Measurements from ENCODE around the gene ZBED1. TPM values are rescaled to one million over a fixed set of nuclear protein-coding genes. Genes with fewer than 3 reads are reported as not detected.
"Not testable (repeated sequence)": the region's sequence is repeated elsewhere in the genome, so short reads cannot be mapped to it uniquely, and the experiment has no call there.

ZBED1 gene
- total and polyA plus RNA-seq, 2 donors (not counting 3 experiments of a cell fraction or from before 2014, with no cell fraction given): 24.6 to 46.5 TPM

GRCh38 chrX:2507196-2507595, 6.4 kb upstream of the ZBED1 start:
- H3K4me2 ChIP-seq (ENCODE audit: insufficient read depth, low read length): no peak overlapping the region
- POLR2A ChIA-PET: no interaction called here
- H3K36me3 ChIP-seq (ENCODE audit: control insufficient read depth in 2 of 2, extremely low read depth in 1 of 2, insufficient read depth in 2 of 2, low read length in 2 of 2): no peaks in the 10 kb centered on the region
- CTCF ChIA-PET: no interaction called here
- no peak for FAIRE-seq
- H3K27me3 ChIP-seq (ENCODE audit: control insufficient read depth in 2 of 2, insufficient read depth in 2 of 2, low read length in 2 of 2): no peaks in the 10 kb centered on the region
- intact Hi-C loops (cut with micrococcal nuclease): no loop called here
- dilution Hi-C loops (cut with MboI; ENCODE audit: extremely low pct_ligation_motif_present, low sequenced_read_pairs): no loop called here
- no peak overlapping the region for H3K27ac ChIP-seq (ENCODE audit: insufficient read depth, low read depth, low read length)
- no peaks in the 10 kb centered on the region for H3K79me2 ChIP-seq (ENCODE audit: control insufficient read depth, insufficient read depth, low read length)
- no peak for DNase-seq (ENCODE audit: low read depth, low spot score)
- H3K9ac ChIP-seq (replicated peaks; ENCODE audit: extremely low read depth, insufficient read depth, low read length): no peak overlapping the region
- H3K4me1 ChIP-seq (ENCODE audit: control insufficient read depth, extremely low read depth, insufficient read depth, low read length): no peaks in the 10 kb centered on the region
- TF ChIP-seq MAX (IDR thresholded peaks at IDR 0.05; ENCODE audit: insufficient read depth, insufficient read length) (no peak), JUN (IDR thresholded peaks at IDR 0.05; ENCODE audit: borderline replicate concordance, insufficient read depth, insufficient read length, low read depth) (no peak), FOS (IDR thresholded peaks at IDR 0.05; ENCODE audit: borderline replicate concordance, insufficient read depth, low read length) (no peak), CTCF (IDR thresholded peaks at IDR 0.05; ENCODE audit: extremely low read depth in 1 of 2, insufficient read depth in 1 of 2, low read depth in 1 of 2, low read length in 2 of 2) (no peak), GATA2 (IDR thresholded peaks at IDR 0.05; ENCODE audit: insufficient read depth, insufficient read length, low read depth, low read length) (no peak), EZH2 (IDR thresholded peaks at IDR 0.05; ENCODE audit: borderline replicate concordance, low read depth, low read length, severe bottlenecking) (no peak), MYC (IDR thresholded peaks at IDR 0.05; ENCODE audit: low read depth, low read length) (no peak), POLR2AphosphoS5 (IDR thresholded peaks at IDR 0.05; ENCODE audit: insufficient read depth, low read depth, low read length) (no peak), POLR2A (IDR thresholded peaks at IDR 0.05; ENCODE audit: low read depth, low read length) (no peak)
- no peaks in the 10 kb centered on the region for H3K9me3 ChIP-seq (replicated peaks; ENCODE audit: control insufficient read depth, insufficient read depth, low read length)
- H3K9me1 ChIP-seq (replicated peaks; ENCODE audit: control insufficient read depth, extremely low read depth, insufficient read depth, low read length): no peaks in the 10 kb centered on the region
- no peak overlapping the region for H2AFZ ChIP-seq (ENCODE audit: low read depth, low read length)
- no peaks in the 10 kb centered on the region for H4K20me1 ChIP-seq (replicated peaks; ENCODE audit: control insufficient read depth, extremely low read depth, insufficient read depth, low read length)
- no peak overlapping the region for H3K4me3 ChIP-seq (replicated peaks in 1 of 3; ENCODE audit: insufficient read depth in 1 of 3, low read depth in 1 of 3, low read length in 3 of 3)
- no TSS peak for BruUV-seq (replicated peaks)

- dilution Hi-C loops (cut with MboI; ENCODE audit: extremely low pct_ligation_motif_present, low sequenced_read_pairs); H3K9ac ChIP-seq (replicated peaks; ENCODE audit: extremely low read depth, insufficient read depth, low read length); H3K4me1 ChIP-seq (ENCODE audit: control insufficient read depth, extremely low read depth, insufficient read depth, low read length); H3K4me3 ChIP-seq (replicated peaks in 1 of 3; ENCODE audit: insufficient read depth in 1 of 3, low read depth in 1 of 3, low read length in 3 of 3); H3K9me3 ChIP-seq (replicated peaks; ENCODE audit: control insufficient read depth, insufficient read depth, low read length); H2AFZ ChIP-seq (ENCODE audit: low read depth, low read length); H3K27ac ChIP-seq (ENCODE audit: insufficient read depth, low read depth, low read length); H3K27me3 ChIP-seq (ENCODE audit: control insufficient read depth in 2 of 2, insufficient read depth in 2 of 2, low read length in 2 of 2); BruUV-seq (replicated peaks); H3K36me3 ChIP-seq (ENCODE audit: control insufficient read depth in 2 of 2, extremely low read depth in 1 of 2, insufficient read depth in 2 of 2, low read length in 2 of 2); FAIRE-seq; H4K20me1 ChIP-seq (replicated peaks; ENCODE audit: control insufficient read depth, extremely low read depth, insufficient read depth, low read length); CTCF ChIA-PET; DNase-seq (ENCODE audit: low read depth, low spot score); H3K9me1 ChIP-seq (replicated peaks; ENCODE audit: control insufficient read depth, extremely low read depth, insufficient read depth, low read length); H3K79me2 ChIP-seq (ENCODE audit: control insufficient read depth, insufficient read depth, low read length); POLR2A ChIA-PET; H3K4me2 ChIP-seq (ENCODE audit: insufficient read depth, low read length); intact Hi-C loops (cut with micrococcal nuclease): not testable (repeated sequence)
These were observed 4.6 kb upstream of the ZBED1 start for GRCh38 chrX:2505341-2505740.

Data from endothelial cell of umbilical vein (primary cell).